GM21515 (cell line): ENCODE measurements around the gene DNAH2.

Experiments used
- ATAC-seq: cut with Tn5 transposase; IDR thresholded peaks from one replicate; pipeline ENCODE4 v1.9.1; 2021; ENCODE audit not compliant: unreplicated experiment

Gene DNAH2

GRCh38 chr17:7837408-7838088, 120.0 kb downstream of the DNAH2 start:
- no peak for ATAC-seq

DNA sequence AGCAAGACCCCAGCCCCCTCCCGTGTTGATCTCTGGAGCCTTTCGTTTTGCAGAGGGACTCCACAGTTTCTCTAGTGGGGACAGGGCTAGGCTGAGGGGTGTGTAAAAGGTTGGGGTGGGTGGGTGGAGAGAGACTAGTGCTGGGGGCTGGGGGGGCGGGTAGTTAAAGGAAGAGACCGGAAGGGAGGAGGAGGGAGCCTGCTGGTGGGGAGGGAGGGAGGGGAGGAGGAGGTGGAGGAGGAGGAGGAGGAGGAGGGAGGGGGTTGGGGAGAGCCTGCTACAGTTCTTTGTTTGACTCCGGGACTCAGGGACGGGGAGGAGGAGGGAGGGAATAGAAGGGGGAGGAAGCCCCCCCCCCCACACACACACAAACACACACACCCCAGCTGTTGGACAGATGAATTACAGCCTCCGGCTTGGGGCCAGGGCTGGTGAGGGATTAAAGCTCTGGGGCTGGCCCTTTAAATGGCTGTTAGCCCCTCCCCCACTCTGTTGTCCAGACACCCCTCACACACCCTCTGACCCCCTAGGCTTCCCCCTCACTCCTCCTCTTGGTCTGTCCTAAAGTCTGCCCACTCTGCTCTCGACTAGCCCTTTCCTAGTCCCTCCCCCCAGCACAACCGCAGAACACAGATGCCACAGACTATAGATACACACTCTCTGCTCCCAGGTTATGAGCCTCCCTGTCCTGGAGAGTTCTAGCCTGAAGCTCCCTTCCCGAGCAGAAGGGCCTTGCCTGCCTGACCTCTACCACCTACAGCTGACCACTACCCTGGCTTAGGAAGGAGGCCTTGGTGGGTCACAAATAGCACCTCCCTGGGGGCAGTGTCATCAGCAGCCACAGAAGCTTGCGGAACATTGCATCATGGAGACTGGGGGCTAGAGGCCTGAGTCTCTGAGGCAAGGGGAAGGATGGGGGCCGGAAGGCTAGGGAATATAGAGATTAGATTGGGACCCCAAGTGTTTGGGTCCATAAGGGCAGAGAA, 120.8 kb downstream of the DNAH2 start:
- no peak for ATAC-seq

DNA sequence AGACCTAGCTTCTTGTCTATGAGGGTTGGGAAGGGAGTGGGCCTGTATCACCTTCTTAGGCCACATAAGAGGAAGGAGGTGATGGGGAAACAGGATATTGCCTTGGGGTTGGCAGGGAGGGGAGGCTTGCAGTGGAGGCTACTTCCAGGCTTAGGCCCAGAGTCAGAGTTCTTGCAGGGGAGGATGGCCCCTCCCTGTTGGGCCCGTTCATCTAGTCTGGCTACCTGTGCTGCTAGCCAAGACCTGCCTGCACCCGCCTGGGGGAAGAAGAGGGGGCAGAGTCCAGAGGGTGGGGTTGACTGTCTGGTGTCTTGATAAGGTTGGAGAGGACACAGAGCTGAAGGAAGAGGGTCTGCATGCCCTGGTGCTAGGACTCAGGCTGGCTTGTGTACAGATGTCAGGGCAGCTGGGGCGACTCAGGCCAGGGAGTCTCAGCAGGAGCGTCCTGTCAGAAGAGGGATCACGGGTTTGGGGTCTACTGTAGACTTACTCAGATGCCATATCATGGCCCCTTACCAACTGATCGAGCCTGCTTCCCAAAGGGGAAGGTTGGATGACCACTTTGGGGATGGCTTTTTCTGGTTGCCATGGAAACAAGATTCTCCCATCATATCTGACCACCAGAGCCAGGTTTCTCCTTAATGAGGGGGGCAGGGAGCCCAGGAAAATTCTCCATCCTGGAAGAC, 121.8 kb downstream of the DNAH2 start:
- no peak for ATAC-seq

DNA sequence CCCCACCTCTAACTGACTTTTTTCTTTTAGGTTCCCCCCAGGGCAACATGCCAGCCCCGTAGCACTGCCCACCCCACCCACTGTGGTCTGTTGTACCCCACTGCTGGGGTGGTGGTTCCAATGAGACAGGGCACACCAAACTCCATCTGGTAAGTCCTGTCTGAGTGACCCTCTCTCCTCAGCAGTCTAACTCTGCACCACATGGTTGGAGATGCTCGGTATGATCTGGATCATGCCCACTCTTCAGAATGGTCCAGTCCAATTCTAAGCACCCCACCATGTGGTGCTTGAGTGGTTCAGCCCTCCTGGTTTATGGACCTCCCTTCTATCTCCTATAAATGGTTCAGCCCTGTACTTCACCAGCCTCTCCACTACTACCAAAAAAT, 122.3 kb downstream of the DNAH2 start:
- no peak for ATAC-seq

GRCh38 chr17:7840441-7840840, 122.9 kb downstream of the DNAH2 start:
- ATAC-seq: no peak

DNA sequence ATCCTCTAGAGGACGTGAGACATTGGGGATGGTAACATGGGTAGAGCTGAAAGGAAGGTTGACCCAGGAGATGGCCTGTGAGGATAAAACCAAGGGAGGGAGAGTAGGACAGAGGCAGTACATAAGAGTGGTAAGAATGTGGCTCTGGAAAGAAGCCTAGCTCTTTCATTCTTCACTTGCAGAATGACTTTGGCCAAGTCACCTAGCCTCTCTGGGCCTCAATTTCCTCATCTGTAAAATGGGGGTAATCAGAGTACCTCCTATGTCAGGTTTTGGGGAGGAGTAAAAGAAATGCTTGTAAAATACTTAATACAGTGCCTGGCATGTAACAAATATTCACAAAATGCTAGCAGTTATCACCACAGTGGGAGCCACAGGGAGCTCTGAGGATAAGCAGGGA, 123.3 kb downstream of the DNAH2 start:
- no peak for ATAC-seq

- ATAC-seq: no peak
Observed at GRCh38 chr17:7841396-7841914, 123.9 kb downstream of the DNAH2 start.

GRCh38 chr17:7841915-7842379, 124.4 kb downstream of the DNAH2 start:
- peak; percentile 20 for ATAC-seq

- ATAC-seq: peak; percentile 29
Observed at GRCh38 chr17:7842380-7843256, 125.1 kb downstream of the DNAH2 start.

GRCh38 chr17:7843257-7843535, 125.7 kb downstream of the DNAH2 start:
- peak; percentile 0 for ATAC-seq

DNA sequence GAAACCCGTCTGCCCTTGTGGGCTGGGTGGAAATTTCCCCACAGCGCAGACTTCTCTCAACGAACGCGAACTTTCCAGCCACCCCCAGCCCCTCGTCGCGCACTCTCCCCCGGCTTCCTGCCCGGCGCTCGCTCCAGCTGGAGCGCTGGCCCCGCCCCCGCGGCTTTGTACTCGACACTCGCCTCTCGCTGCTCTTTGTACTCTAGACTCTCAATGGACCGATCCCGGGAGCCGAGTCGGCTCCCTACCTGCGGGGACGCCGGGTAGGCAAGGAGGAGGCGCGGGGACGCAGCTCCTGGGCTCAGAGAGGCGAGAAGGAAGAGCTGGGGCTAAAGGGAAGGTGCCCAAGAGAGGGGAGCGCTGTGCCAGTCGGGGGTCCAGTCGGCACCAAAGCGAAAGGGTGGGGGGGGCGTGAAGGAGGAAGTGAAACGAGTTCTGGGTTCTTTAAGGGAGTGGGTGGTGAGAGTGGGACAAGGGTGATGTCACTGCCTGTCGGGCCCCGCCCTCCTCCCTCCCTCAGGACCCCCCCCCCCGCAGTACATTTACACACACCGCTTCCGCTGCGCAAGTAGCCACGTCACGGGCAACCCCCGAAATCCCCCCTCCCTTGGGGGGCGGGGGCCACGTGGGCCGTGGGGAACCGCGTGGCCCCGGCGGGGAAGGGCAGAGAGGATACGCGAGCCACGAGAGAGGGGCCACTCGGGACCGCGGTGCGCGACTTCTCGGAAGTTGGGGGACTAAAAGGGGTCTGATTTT, 126.2 kb downstream of the DNAH2 start:
- peak; percentile 28 for ATAC-seq

DNA sequence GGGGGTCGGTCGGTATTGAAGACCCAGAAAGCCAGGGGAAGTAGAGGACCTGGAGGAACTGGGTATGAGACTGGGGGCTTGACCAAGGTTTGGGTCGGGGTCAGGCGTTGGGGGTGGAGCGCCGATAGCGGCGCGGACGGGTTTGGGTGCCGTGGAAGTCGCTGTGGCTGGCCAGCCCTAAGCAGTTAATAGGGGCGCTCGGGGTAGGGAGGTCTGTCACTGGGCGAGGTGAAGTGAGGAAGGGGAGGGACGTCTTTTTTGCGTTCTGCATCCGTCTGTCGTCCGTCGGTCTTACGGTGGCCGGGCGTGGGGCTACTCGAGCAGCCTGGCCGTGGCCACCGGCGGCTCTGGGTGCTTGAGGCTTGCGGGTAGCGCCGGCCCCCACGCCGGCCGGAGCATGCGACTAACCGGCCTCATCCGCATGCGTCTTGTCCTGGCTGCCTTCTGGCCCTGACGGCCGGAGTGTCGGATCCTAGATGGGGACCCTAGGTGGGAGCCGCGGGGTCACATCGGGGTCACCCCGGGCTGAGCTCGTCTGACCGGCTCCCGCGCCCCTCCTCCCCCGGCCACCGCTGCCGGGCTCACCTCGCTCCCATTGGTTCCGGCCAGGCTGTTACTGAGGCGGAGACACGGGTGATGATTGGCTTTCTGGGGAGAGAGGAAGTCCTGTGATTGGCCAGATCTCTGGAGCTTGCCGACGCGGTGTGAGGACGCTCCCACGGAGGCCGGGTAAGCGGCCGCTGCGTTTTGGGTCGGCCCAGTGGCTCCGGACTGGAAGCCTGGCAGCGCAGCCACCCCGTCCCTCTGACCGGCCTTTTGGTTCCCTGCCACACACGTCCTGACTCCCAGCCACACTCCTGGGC, 127.0 kb downstream of the DNAH2 start:
- peak; percentile 36 for ATAC-seq

DNA sequence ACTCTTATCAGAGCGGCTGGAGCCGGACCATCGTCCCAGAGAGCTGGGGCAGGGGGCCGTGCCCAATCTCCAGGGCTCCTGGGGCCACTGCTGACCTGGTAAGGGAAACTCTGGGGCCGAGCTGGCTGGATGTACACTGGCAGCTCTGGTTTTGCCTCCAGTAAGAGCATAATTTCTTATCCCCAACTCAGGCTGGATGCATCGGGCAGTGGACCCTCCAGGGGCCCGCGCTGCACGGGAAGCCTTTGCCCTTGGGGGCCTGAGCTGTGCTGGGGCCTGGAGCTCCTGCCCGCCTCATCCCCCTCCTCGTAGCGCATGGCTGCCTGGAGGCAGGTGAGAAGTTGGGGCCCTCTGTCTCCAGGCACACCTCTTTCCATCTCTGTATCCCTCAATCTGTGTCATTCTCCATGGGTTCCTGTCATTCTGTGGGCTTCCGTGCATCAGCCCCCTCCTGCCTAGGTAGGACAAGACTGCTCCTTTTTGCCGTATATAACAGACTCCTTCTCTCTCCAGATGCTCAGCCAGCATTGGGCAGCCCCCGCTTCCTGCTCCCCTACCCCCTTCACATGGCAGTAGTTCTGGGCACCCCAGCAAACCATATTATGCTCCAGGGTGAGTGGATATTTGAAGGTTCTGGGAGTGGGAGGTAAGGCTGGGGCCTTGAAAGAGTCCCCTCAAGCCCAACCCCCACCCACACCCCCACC, 128.0 kb downstream of the DNAH2 start:
- no peak for ATAC-seq

GRCh38 chr17:7846063-7846735, 128.7 kb downstream of the DNAH2 start:
- ATAC-seq: no peak

DNA sequence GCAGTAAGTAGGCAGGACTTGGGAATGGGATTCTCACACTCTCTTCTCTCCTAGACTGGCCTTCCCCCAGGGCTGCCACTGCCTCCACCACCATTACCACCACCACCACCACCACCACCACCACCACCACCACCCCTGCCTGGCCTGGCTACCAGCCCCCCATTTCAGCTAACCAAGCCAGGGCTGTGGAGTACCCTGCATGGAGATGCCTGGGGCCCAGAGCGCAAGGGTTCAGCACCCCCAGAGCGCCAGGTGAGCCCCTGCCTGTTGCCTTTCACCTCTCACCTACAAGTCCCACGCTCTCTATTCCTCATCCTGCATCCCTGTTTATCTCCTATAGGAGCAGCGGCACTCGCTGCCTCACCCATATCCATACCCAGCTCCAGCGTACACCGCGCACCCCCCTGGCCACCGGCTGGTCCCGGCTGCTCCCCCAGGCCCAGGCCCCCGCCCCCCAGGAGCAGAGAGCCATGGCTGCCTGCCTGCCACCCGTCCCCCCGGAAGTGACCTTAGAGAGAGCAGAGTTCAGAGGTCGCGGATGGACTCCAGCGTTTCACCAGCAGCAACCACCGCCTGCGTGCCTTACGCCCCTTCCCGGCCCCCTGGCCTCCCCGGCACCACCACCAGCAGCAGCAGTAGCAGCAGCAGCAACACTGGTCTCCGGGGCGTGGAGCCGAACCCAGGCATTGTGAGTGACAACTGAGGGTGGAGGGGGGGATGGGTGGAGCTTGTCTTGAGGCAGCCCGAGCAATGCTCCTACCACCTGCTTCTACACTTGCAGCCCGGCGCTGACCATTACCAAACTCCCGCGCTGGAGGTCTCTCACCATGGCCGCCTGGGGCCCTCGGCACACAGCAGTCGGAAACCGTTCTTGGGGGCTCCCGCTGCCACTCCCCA, 129.5 kb downstream of the DNAH2 start:
- ATAC-seq: no peak

DNA sequence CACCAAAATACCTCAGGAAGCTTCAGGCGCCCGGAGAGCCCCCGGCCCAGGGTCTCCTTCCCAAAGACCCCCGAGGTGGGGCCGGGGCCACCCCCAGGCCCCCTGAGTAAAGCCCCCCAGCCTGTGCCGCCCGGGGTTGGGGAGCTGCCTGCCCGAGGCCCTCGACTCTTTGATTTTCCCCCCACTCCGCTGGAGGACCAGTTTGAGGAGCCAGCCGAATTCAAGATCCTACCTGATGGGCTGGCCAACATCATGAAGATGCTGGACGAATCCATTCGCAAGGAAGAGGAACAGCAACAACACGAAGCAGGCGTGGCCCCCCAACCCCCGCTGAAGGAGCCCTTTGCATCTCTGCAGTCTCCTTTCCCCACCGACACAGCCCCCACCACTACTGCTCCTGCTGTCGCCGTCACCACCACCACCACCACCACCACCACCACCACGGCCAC, 130.6 kb downstream of the DNAH2 start:
- no peak for ATAC-seq

DNA sequence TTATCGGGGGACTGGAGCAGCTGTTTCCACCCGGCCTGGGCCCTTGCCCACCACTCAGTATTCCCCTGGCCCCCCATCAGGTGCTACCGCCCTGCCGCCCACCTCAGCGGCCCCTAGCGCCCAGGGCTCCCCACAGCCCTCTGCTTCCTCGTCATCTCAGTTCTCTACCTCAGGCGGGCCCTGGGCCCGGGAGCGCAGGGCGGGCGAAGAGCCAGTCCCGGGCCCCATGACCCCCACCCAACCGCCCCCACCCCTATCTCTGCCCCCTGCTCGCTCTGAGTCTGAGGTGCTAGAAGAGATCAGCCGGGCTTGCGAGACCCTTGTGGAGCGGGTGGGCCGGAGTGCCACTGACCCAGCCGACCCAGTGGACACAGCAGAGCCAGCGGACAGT, 131.2 kb downstream of the DNAH2 start:
- no peak for ATAC-seq
